Measurements from ENCODE around the gene PPARA.

Gene PPARA

GRCh38 chr22:46135611-46136485 lies 14.5 kb upstream of the PPARA start:
- H3K4me2 ChIP-seq (ENCODE audit: low read length), result no peak overlapping the region
- no peaks in the 10 kb centered on the region for H3K9me3 ChIP-seq (ENCODE audit: low read length)

DNA sequence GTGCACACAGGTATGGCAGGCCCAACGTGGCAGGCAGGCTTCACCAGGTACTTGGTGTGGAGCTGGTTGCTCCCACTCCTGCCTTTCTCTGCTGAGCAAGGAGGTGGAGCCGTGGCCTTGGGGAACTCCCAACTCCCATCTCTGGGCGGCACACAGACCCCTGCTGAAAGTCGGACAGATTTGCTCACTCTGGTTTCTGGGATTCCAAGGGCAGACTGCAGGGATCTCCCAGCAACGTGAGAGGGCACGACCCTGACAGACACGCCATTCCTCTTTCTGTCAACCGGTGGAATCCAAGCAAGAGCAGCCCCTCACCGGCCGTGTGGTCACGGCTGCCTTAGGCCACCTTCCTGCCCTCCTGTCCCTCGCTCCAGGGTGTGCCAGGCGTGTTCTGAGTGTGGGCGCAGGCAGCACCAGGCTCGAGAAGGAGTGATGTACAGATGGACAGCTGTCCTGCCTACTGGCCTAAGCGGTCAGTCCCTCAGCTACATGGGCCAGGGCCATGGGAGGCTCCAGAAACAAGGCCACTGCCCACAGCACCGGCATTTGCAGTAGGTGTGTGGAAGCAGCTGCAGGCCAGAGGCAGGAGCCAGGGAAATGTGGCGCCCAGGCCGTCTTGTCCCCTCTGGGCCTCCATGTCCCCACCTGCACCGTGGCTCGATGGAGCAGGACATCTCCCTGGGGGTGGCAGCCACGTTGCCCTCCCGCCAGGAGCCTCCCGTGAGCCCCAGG lies 13.7 kb upstream of the PPARA start:
- Histone ChIP-seq H3K27ac (ENCODE audit: low read depth, low read length, poor library complexity, severe bottlenecking) (no peak overlapping the region), H3F3A (ENCODE audit: insufficient read depth, low read length) (no peaks in the 10 kb centered on the region), H4K20me1 (ENCODE audit: insufficient read depth, low read length) (no peaks in the 10 kb centered on the region), H3K4me3 (ENCODE audit: low read depth, low read length, poor library complexity, severe bottlenecking) (no peak overlapping the region), H3K4me2 (ENCODE audit: low read length) (no peak overlapping the region), H3K36me3 (ENCODE audit: insufficient read depth, low read length) (no peaks in the 10 kb centered on the region), H3K9me2 (ENCODE audit: low read depth, low read length) (no peaks in the 10 kb centered on the region), H2AFZ (ENCODE audit: low read length) (no peak overlapping the region), H3K4me1 (ENCODE audit: insufficient read depth, low read length, severe bottlenecking) (no peaks in the 10 kb centered on the region), H3K27me3 (ENCODE audit: insufficient read depth, low read length) (no peaks in the 10 kb centered on the region; the same call in none of the 2 replicates), H3K9ac (ENCODE audit: low read length) (no peak overlapping the region), H3K9me3 (ENCODE audit: low read length) (no peaks in the 10 kb centered on the region), H3K79me2 (ENCODE audit: insufficient read depth, low read length) (no peaks in the 10 kb centered on the region)
- no peak for TF ChIP-seq EZH2 (IDR thresholded peaks at IDR 0.05; ENCODE audit: borderline replicate concordance, low read length)
- no peak for TF ChIP-seq CTCF (IDR thresholded peaks at IDR 0.05; ENCODE audit: low read length)

More at GRCh38 chr22:46135611-46136485, 14.5 kb upstream of the PPARA start:
- no peaks in the 10 kb centered on the region for H3F3A ChIP-seq (ENCODE audit: insufficient read depth, low read length)
- H2AFZ ChIP-seq (ENCODE audit: low read length), result no peak overlapping the region
- no peak overlapping the region for H3K27ac ChIP-seq (ENCODE audit: low read depth, low read length, poor library complexity, severe bottlenecking)
- no peaks in the 10 kb centered on the region for H3K9me2 ChIP-seq (ENCODE audit: low read depth, low read length)
- no peaks in the 10 kb centered on the region for H4K20me1 ChIP-seq (ENCODE audit: insufficient read depth, low read length)
- H3K9ac ChIP-seq (ENCODE audit: low read length), result no peak overlapping the region
- TF ChIP-seq EZH2 (IDR thresholded peaks at IDR 0.05; ENCODE audit: borderline replicate concordance, low read length) (no peak), CTCF (IDR thresholded peaks at IDR 0.05; ENCODE audit: low read length) (no peak)
- no peaks in the 10 kb centered on the region; the same call in 1 of the 2 replicates for H3K27me3 ChIP-seq (ENCODE audit: insufficient read depth, low read length)
- H3K4me1 ChIP-seq (ENCODE audit: insufficient read depth, low read length, severe bottlenecking), result no peaks in the 10 kb centered on the region
- H3K79me2 ChIP-seq (ENCODE audit: insufficient read depth, low read length), result no peaks in the 10 kb centered on the region
- no peak overlapping the region for H3K4me3 ChIP-seq (ENCODE audit: low read depth, low read length, poor library complexity, severe bottlenecking)
- H3K36me3 ChIP-seq (ENCODE audit: insufficient read depth, low read length), result no peaks in the 10 kb centered on the region

- H3K79me2 ChIP-seq (ENCODE audit: insufficient read depth, low read length), result no peaks in the 10 kb centered on the region
- no peaks in the 10 kb centered on the region for H3K9me3 ChIP-seq (ENCODE audit: low read length)
- H3K4me3 ChIP-seq (ENCODE audit: low read depth, low read length, poor library complexity, severe bottlenecking), result no peak overlapping the region
- H3F3A ChIP-seq (ENCODE audit: insufficient read depth, low read length), result no peaks in the 10 kb centered on the region
- no peaks in the 10 kb centered on the region; the same call in none of the 2 replicates for H3K27me3 ChIP-seq (ENCODE audit: insufficient read depth, low read length)
- no peak overlapping the region for H3K9ac ChIP-seq (ENCODE audit: low read length)
- no peaks in the 10 kb centered on the region for H3K9me2 ChIP-seq (ENCODE audit: low read depth, low read length)
- H4K20me1 ChIP-seq (ENCODE audit: insufficient read depth, low read length), result no peaks in the 10 kb centered on the region
- no peaks in the 10 kb centered on the region for H3K4me1 ChIP-seq (ENCODE audit: insufficient read depth, low read length, severe bottlenecking)
- no peaks in the 10 kb centered on the region for H3K36me3 ChIP-seq (ENCODE audit: insufficient read depth, low read length)
- no peak overlapping the region for H2AFZ ChIP-seq (ENCODE audit: low read length)
- H3K4me2 ChIP-seq (ENCODE audit: low read length), result no peak overlapping the region
- no peak for TF ChIP-seq EZH2 (IDR thresholded peaks at IDR 0.05; ENCODE audit: borderline replicate concordance, low read length)
- no peak for TF ChIP-seq CTCF (IDR thresholded peaks at IDR 0.05; ENCODE audit: low read length)
- no peak overlapping the region for H3K27ac ChIP-seq (ENCODE audit: low read depth, low read length, poor library complexity, severe bottlenecking)
These were observed 13.0 kb upstream of the PPARA start for GRCh38 chr22:46137218-46137766.

Data from OCI-LY1 (cell line).